CD14-positive monocyte (primary cell): Measurements from ENCODE around the gene MUC13. TPM values are rescaled to one million over a fixed set of nuclear protein-coding genes. Genes with fewer than 3 reads are reported as not detected.

ENCODE experiments used
- DNase-seq, 3 donors: peaks; one replicate each; pipeline ENCODE4 v3.0.0-alpha.2; 2011 to 2022
- H2AFZ ChIP-seq: 2 replicates; pipeline ENCODE4 v1.6.0; 2012; ENCODE audit warnings: mild to moderate bottlenecking, low read depth, low read length, inconsistent platforms; ENCODE audit not compliant: insufficient read depth, poor library complexity, severe bottlenecking
- H3K27ac ChIP-seq, 2 donors: 1 replicate in 1 of 2; 2 replicates in 1 of 2; pipeline ENCODE4 v1.5.1; 2012 to 2013; ENCODE audit warnings: low read length in 2 of 2, control low read depth in 1 of 2, inconsistent platforms in 1 of 2, low read depth in 1 of 2, mild to moderate bottlenecking in 1 of 2
- H3K27me3 ChIP-seq, 2 donors: one replicate each; pipeline versions ENCODE4 v1.6.0 to v1.6.1; 2011 to 2013; ENCODE audit warnings: low read length in 2 of 2; ENCODE audit not compliant: control insufficient read depth in 2 of 2, insufficient read depth in 2 of 2
- H3K36me3 ChIP-seq, 2 donors: replicated peaks in 1 of 2; 1 replicate in 1 of 2; 2 replicates in 1 of 2; pipeline versions ENCODE4 v1.5.1 to v1.6.1; 2012 to 2013; ENCODE audit warnings: low read length in 2 of 2, control low read depth in 1 of 2, inconsistent platforms in 1 of 2, mild to moderate bottlenecking in 1 of 2; ENCODE audit not compliant: insufficient read depth in 2 of 2, control insufficient read depth in 1 of 2
- H3K4me1 ChIP-seq, 2 donors: 1 replicate in 1 of 2; 2 replicates in 1 of 2; pipeline versions ENCODE4 v1.5.1 to v1.6.1; 2012 to 2013; ENCODE audit warnings: low read length in 2 of 2, control low read depth in 1 of 2, inconsistent platforms in 1 of 2, mild to moderate bottlenecking in 1 of 2, moderate library complexity in 1 of 2; ENCODE audit not compliant: insufficient read depth in 2 of 2, control insufficient read depth in 1 of 2
- H3K4me2 ChIP-seq: replicated peaks from 2 replicates; pipeline ENCODE3; 2012; ENCODE audit warnings: low read length, moderate library complexity, mild to moderate bottlenecking; ENCODE audit not compliant: poor library complexity, severe bottlenecking; ENCODE audit errors: extremely low read depth
- H3K4me3 ChIP-seq, 3 experiments: fragments of 200-600 bp in 1 of 3; sonication (generic) in 1 of 3; replicated peaks in 1 of 3; 1 replicate in 2 of 3; 2 replicates in 1 of 3; pipeline ENCODE4 v1.5.1; 2011 to 2013; ENCODE audit warnings: low read length in 3 of 3, mild to moderate bottlenecking in 3 of 3, control low read depth in 2 of 3, low read depth in 2 of 3, inconsistent platforms in 1 of 3, moderate library complexity in 1 of 3
- H3K79me2 ChIP-seq: 2 replicates; pipeline ENCODE4 v1.6.0; 2012; ENCODE audit warnings: mild to moderate bottlenecking, control low read depth, inconsistent platforms, low read length, moderate library complexity; ENCODE audit not compliant: insufficient read depth
- H3K9ac ChIP-seq: 2 replicates; pipeline ENCODE4 v1.6.0; 2017; ENCODE audit warnings: low read length, mild to moderate bottlenecking; ENCODE audit not compliant: insufficient read depth, poor library complexity, severe bottlenecking
- H3K9me3 ChIP-seq, 2 donors: replicated peaks in 1 of 2; 1 replicate in 1 of 2; 2 replicates in 1 of 2; pipeline versions ENCODE4 v1.5.1 to v1.6.1; 2012 to 2013; ENCODE audit warnings: low read length in 2 of 2, control low read depth in 1 of 2; ENCODE audit not compliant: control insufficient read depth in 1 of 2, insufficient read depth in 1 of 2
- H4K20me1 ChIP-seq: 2 replicates; pipeline ENCODE4 v1.6.0; 2012; ENCODE audit warnings: mild to moderate bottlenecking, low read length, control low read depth, moderate library complexity; ENCODE audit not compliant: insufficient read depth
- H3K27ac Mint-ChIP-seq, 7 donors: one replicate each; pipeline ENCODE4 v1.8.0; 2020; ENCODE audit warnings: mild to moderate bottlenecking in 7 of 7, mixed read lengths in 7 of 7, moderate library complexity in 6 of 7, inconsistent platforms in 2 of 7
- H3K27me3 Mint-ChIP-seq, 3 donors: one replicate each; pipeline ENCODE4 v1.8.0; 2021 to 2022; ENCODE audit warnings: low read depth in 3 of 3, mild to moderate bottlenecking in 3 of 3, mixed read lengths in 3 of 3, moderate library complexity in 3 of 3, inconsistent platforms in 1 of 3
- H3K36me3 Mint-ChIP-seq, 2 donors: one replicate each; pipeline ENCODE4 v1.8.0; 2020; ENCODE audit warnings: mixed read lengths in 2 of 2, inconsistent platforms in 1 of 2, mild to moderate bottlenecking in 1 of 2
- H3K4me1 Mint-ChIP-seq: one replicate; pipeline ENCODE4 v1.8.0; 2020; ENCODE audit warnings: mild to moderate bottlenecking, mixed read lengths
- H3K4me3 Mint-ChIP-seq, 2 donors: one replicate each; pipeline ENCODE4 v1.8.0; 2020; ENCODE audit warnings: mild to moderate bottlenecking in 2 of 2, mixed read lengths in 2 of 2, moderate library complexity in 1 of 2
- H3K9me3 Mint-ChIP-seq, 7 donors: one replicate each; pipeline ENCODE4 v1.8.0; 2020 to 2022; ENCODE audit warnings: mixed read lengths in 7 of 7, mild to moderate bottlenecking in 6 of 7, moderate library complexity in 6 of 7, inconsistent platforms in 2 of 7
- WGBS: methylation state at CpG from one replicate; pipeline ENCODE4 v1.1.5; 2013; ENCODE audit warnings: missing lambda C conversion rate; ENCODE audit not compliant: insufficient coverage; 5-methylcytosine and 5-hydroxymethylcytosine counted together
- intact Hi-C, 2 donors: fragments of 100-400 bp; cut with micrococcal nuclease; formaldehyde crosslinking; loops; one replicate each; pipeline versions ENCODE4 v1.15.0 to v1.15.1; 2023
- polyA plus RNA-seq, 3 donors: library from polyadenylated mRNA; depleted of rRNA in 1 of 3; unstranded in 2 of 3; stranded (reverse) in 1 of 3; fragments of 300-500 nt in 2 of 3; fragments of >200 nt in 1 of 3; fragmentation: Illumina TruSeq in 2 of 3; gene quantifications; 1 replicate in 2 of 3; 2 replicates in 1 of 3; pipeline ENCODE4 v1.2.3, GENCODE V29; 2012 to 2021
- TF ChIP-seq, protein P1 (sequence below): fragments of 200-600 bp; IDR thresholded peaks from one replicate; pipeline ENCODE4 v1.8.0; 2022; ENCODE audit warnings: antibody characterized with exemption, mild to moderate bottlenecking

The MUC13 gene
- polyA plus RNA-seq, 3 donors: not detected

DNA sequence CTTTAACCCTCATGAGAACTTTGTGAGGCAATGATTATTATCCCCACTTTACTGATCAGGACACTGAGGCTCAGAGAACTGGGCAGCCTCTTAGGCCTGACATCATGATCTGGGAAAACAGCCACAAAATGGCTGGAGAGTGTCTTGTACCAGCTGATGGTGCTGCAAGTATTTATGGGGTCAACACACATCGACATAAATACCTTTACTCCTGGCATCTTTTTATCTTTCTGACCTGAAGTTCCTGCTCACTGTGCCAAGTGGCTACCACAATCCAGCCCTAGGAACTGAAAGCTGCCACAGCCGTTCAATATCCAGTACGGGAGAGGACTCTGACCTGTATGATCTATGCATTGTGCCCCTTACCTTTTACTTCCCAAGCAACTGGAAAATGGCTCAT lies 29.2 kb upstream of the MUC13 start:
- no peaks in the 10 kb centered on the region for H4K20me1 ChIP-seq
- peaks cover 8 to 9% of the 10 kb centered on the region in 2 donors for H3K4me1 ChIP-seq
- no peaks in the 10 kb centered on the region for H3K9me3 ChIP-seq
- no peak overlapping the region for H3K4me3 ChIP-seq
- no peak overlapping the region for H3K4me3 Mint-ChIP-seq
- TF ChIP-seq, protein P1, sequence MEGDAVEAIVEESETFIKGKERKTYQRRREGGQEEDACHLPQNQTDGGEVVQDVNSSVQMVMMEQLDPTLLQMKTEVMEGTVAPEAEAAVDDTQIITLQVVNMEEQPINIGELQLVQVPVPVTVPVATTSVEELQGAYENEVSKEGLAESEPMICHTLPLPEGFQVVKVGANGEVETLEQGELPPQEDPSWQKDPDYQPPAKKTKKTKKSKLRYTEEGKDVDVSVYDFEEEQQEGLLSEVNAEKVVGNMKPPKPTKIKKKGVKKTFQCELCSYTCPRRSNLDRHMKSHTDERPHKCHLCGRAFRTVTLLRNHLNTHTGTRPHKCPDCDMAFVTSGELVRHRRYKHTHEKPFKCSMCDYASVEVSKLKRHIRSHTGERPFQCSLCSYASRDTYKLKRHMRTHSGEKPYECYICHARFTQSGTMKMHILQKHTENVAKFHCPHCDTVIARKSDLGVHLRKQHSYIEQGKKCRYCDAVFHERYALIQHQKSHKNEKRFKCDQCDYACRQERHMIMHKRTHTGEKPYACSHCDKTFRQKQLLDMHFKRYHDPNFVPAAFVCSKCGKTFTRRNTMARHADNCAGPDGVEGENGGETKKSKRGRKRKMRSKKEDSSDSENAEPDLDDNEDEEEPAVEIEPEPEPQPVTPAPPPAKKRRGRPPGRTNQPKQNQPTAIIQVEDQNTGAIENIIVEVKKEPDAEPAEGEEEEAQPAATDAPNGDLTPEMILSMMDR: no peak
- H2AFZ ChIP-seq: no peak overlapping the region
- H3K36me3 Mint-ChIP-seq: no peaks in the 10 kb centered on the region
- DNase-seq: no peak
- no peaks in the 10 kb centered on the region for H3K36me3 ChIP-seq
- H3K9me3 Mint-ChIP-seq: no peaks in the 10 kb centered on the region
- WGBS: 29% methylated on average over 3 of the region's 3 CpGs
- H3K9ac ChIP-seq: no peak overlapping the region
- no peaks in the 10 kb centered on the region for H3K27me3 ChIP-seq
- peaks cover 14% of the 10 kb centered on the region for H3K4me1 Mint-ChIP-seq
- no peak overlapping the region for H3K4me2 ChIP-seq
- no peaks in the 10 kb centered on the region for H3K79me2 ChIP-seq
- H3K27ac Mint-ChIP-seq: peak overlapping the region in 1 of 7 donors; percentile 73
- intact Hi-C loops: no loop called here
- peaks cover 0 to 6% (median 5%) of the 10 kb centered on the region in 3 donors for H3K27me3 Mint-ChIP-seq
- no peak overlapping the region for H3K27ac ChIP-seq

DNA sequence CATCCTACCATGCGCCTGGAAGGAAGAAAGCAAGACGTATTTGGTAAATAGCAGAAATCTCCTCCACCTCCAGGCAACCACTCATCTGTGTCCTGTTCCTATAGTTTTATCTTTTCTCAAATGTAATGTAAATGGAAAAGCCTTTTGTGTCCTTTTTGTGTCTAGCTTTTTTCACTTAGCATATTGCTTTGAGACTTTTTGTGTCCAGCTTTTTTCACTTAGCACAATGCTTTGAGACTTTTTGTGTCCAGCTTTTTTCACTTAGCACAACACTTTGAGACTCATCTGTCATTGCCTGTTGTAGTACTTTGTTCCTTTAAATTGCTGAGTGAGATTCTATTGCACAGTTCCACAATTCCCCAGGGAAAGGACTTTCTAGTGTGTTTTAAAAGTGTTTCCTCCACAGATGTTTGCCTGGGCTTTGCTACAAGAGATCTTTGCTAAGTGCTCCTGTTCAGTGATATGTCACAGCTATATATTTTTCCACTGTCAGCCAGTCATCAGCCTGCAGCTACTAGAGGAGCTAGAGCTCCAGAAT lies 27.9 kb upstream of the MUC13 start:
- Mint-ChIP-seq H3K9me3 (no peaks in the 10 kb centered on the region), H3K27ac (no peak overlapping the region), H3K4me1 (peaks cover 13% of the 10 kb centered on the region), H3K27me3 (peaks cover 0 to 6% (median 5%) of the 10 kb centered on the region in 3 donors), H3K4me3 (no peak overlapping the region), H3K36me3 (no peaks in the 10 kb centered on the region)
- H4K20me1 ChIP-seq: no peaks in the 10 kb centered on the region
- no peaks in the 10 kb centered on the region for H3K27me3 ChIP-seq
- H3K4me3 ChIP-seq: no peak overlapping the region
- DNase-seq: no peak
- 100% methylated on average over 1 of the region's 2 CpGs for WGBS
- no peak overlapping the region for H3K27ac ChIP-seq
- peaks cover 8 to 9% of the 10 kb centered on the region in 2 donors for H3K4me1 ChIP-seq
- no peaks in the 10 kb centered on the region for H3K36me3 ChIP-seq
- H3K9ac ChIP-seq: no peak overlapping the region
- H2AFZ ChIP-seq: no peak overlapping the region
- H3K4me2 ChIP-seq: no peak overlapping the region
- TF ChIP-seq, protein P1: no peak
- H3K9me3 ChIP-seq: no peaks in the 10 kb centered on the region
- no peaks in the 10 kb centered on the region for H3K79me2 ChIP-seq
- intact Hi-C loops: no loop called here
